Stimulated activated naive B cell treated with anti-CD40 and anti-IgM and Interleukin-4, amounts not matched to agents 10 μg/mL and 1 μg/mL and 100 μg/mL, for 72 hours (primary cell): ENCODE data around the gene PPP1R13L.

Experiments
- ATAC-seq, 2 donors: fragments of 150-1000 bp; cut with Tn5 transposase; replicated peaks; 2 replicates each; pipeline ENCODE4 v1.10.0; 2021; ENCODE audit warnings: moderate library complexity in 1 of 2
- DNase-seq: peaks from one replicate; pipeline ENCODE4 v3.0.0; 2021
- H3K27ac Mint-ChIP-seq: one replicate; pipeline ENCODE4 v1.8.0; 2022; ENCODE audit warnings: mild to moderate bottlenecking, mixed read lengths
- H3K27me3 Mint-ChIP-seq, 2 donors: one replicate each; pipeline ENCODE4 v1.8.0; 2022; ENCODE audit warnings: mixed read lengths in 2 of 2
- H3K36me3 Mint-ChIP-seq, 2 donors: one replicate each; pipeline ENCODE4 v1.8.0; 2022; ENCODE audit warnings: mixed read lengths in 2 of 2, mild to moderate bottlenecking in 1 of 2
- H3K4me1 Mint-ChIP-seq, 2 donors: one replicate each; pipeline ENCODE4 v1.8.0; 2022; ENCODE audit warnings: mixed read lengths in 2 of 2, mild to moderate bottlenecking in 1 of 2
- H3K4me3 Mint-ChIP-seq, 2 donors: one replicate each; pipeline ENCODE4 v1.8.0; 2022; ENCODE audit warnings: mild to moderate bottlenecking in 2 of 2, mixed read lengths in 2 of 2, moderate library complexity in 1 of 2
- H3K9me3 Mint-ChIP-seq, 2 donors: one replicate each; pipeline ENCODE4 v1.8.0; 2022; ENCODE audit warnings: mixed read lengths in 2 of 2, mild to moderate bottlenecking in 1 of 2

The PPP1R13L gene

DNA sequence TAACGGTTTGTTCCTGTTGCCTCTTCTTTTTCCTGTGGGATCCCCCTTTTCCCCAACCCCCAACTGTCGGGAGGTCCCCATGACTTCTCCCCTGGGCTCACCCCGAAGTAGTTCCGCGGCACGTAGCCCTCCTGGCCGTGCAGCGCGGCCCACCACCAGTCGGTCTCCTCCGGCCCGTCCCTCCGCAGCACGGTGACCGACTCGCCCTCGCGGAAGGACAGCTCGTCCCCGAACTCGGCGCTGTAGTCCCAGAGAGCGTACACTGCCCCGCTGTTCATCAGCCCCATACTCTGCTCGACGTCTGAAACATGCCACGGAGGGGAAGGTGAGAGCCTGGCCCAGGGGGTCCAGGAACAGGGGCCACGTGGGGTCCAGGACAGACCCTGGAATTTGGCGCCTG is 22.4 kb downstream of the PPP1R13L start:
- no peak overlapping the region for H3K27ac Mint-ChIP-seq
- H3K36me3 Mint-ChIP-seq, result no peaks in the 10 kb centered on the region
- H3K27me3 Mint-ChIP-seq, result peaks cover 15 to 36% of the 10 kb centered on the region in 2 donors
- DNase-seq (no peak), ATAC-seq (no peak)
- no peaks in the 10 kb centered on the region for H3K9me3 Mint-ChIP-seq
- no peak overlapping the region for H3K4me3 Mint-ChIP-seq
- peaks cover 3 to 16% of the 10 kb centered on the region in 2 donors for H3K4me1 Mint-ChIP-seq

DNA sequence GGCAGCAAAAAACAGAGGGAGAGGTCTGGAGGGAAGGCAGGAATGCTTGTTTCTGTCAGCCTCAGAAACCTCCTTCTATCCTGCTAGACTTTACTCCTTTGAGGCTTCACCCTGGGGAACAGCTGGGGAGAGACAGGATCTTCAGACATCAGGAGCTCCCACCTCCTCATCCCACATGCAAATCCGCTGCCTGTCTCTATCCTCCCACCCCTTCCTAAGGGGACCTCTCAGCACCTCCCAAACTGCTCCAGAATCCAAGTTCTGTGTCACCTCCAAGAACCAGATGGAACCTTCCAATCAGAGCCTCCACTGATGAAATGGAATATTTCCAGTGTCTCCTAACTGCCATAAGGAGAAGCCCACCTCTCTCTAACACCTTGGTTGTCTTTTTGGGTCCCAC is 24.8 kb downstream of the PPP1R13L start:
- Mint-ChIP-seq H3K4me3 (no peak overlapping the region), H3K27ac (no peak overlapping the region), H3K36me3 (no peaks in the 10 kb centered on the region), H3K4me1 (peaks cover 0 to 4% of the 10 kb centered on the region in 2 donors), H3K9me3 (no peaks in the 10 kb centered on the region), H3K27me3 (peaks cover 4 to 18% of the 10 kb centered on the region in 2 donors)
- no peak for ATAC-seq
- no peak for DNase-seq

DNA sequence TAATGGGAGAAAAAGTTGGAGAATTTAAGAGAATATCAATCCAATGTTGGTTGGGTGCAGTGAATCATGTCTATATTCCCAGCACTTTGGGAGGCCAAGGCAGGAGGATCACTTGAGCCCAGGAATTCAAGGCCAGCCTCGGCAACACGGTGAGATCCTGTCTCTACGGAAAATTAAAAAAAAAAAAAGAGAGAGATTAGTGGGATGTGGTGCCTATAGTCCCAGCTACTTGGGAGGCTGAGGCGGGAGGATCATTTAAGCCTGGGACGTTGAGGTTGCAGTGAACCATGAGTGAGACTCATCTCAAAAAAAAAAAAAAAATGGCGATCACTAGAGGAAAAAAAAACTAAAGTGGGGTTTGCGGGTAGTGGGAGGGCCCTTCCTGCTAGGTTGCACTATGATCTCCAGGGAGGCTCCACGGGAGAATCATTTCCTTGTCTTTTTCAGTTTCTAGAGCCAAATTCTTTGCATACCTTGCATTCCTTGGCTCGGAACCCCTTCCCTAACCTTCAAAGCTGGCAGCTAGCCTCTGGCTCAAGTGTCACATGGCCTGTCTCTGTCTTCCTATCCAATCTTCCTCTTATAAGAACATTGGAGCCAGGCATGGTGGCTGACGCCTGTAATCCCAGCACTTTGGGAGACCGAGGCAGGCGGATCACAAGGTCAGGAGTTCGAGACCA is 28.7 kb downstream of the PPP1R13L start:
- no peak for ATAC-seq
- DNase-seq, result no peak
- Mint-ChIP-seq H3K4me1 (no peaks in the 10 kb centered on the region), H3K27ac (no peak overlapping the region), H3K9me3 (no peaks in the 10 kb centered on the region), H3K27me3 (peaks cover 10 to 15% of the 10 kb centered on the region in 2 donors), H3K36me3 (no peaks in the 10 kb centered on the region), H3K4me3 (no peak overlapping the region)

DNA sequence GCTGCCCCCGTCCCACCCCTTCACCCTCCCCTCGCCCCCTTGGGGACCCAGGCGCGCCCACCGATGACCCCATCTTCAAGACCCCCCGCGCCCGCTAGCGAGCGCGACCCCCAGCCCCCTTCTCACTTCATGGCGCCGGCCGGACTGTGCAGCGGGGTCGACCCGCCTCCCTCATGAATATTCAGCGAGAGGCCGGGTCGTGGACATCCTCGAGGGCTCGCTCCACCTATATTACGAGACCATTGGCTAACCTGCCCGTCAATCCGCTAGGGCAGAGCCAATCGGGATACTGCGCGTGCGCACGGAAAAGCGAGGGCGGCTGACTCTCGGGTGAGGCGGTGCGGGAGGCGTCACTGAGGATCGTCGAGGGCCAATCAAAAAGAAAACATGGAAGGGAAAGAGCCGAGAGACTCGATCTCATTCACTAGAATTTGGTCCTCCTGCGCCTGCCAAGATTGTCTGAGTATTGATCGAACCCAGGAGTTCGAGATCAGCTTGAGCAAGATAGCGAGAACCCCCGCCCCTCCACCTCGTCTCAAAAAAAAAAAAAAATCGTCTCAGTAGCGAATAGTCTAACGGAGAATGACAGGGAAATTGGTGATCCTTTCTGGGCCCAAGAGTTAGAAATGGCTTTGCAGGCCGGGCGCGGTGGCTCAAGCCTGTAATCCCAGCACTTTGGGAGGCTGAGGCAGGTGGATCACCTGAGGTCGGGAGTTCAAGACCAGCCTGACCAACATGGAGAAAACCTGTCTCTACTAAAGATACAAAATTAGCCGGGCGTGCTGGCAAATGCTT is 34.3 kb downstream of the PPP1R13L start, which contains the start of gene ERCC2:
TSS of gene ERCC2 (minus strand) at position 164 of the 795 bp plus-strand sequence. CDS start at position 131, 33 bp downstream.
- Mint-ChIP-seq H3K4me1 (peaks cover 6 to 23% of the 10 kb centered on the region in 2 donors), H3K27me3 (peaks cover 10 to 15% of the 10 kb centered on the region in 2 donors), H3K27ac (peak within 1 kb of the TSS; percentile 99), H3K9me3 (no peaks in the 10 kb centered on the region), H3K4me3 (peak within 1 kb of the TSS; percentile 90), H3K36me3 (peaks cover 4 to 14% of the 10 kb centered on the region in 2 donors)
- peak; percentile 99 for ATAC-seq
- peak; percentile 100 for DNase-seq

DNA sequence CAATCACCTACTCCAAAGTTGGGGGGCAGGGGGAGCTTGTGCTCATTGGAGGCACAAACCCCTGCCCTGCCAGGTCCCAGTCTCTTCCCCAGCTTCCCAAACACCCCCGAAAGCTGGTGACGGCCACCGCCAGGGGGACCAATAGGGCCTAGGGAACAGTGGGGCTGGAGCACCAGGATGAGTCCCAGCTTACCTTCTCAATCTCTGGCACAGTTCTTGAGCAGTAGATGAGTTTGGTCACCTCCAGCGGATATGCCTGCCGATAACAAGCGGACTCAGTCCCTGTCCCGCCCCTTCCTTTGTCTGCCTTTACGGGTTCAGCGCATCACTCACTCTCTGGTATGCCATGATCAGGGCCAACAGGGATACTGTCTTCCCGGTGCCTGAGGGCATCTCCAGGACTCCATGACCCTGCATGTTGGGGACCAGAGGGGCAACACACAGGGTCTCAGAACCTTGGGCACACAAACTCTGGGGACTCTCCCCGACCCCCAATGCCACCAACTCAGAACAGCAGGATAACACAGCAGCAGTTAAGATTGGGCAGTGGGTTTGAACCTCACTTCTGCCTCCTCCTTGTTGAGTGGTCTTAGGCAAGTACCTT is 36.0 kb downstream of the PPP1R13L start:
- H3K4me3 Mint-ChIP-seq, result peak overlapping the region; percentile 19 to 51
- DNase-seq (no peak), ATAC-seq (no peak)
- no peaks in the 10 kb centered on the region for H3K9me3 Mint-ChIP-seq
- H3K27me3 Mint-ChIP-seq, result peaks cover 4 to 5% of the 10 kb centered on the region in 2 donors
- peaks cover 6 to 23% of the 10 kb centered on the region in 2 donors for H3K4me1 Mint-ChIP-seq
- peaks cover 11 to 25% of the 10 kb centered on the region in 2 donors for H3K36me3 Mint-ChIP-seq
- H3K27ac Mint-ChIP-seq, result no peak overlapping the region

DNA sequence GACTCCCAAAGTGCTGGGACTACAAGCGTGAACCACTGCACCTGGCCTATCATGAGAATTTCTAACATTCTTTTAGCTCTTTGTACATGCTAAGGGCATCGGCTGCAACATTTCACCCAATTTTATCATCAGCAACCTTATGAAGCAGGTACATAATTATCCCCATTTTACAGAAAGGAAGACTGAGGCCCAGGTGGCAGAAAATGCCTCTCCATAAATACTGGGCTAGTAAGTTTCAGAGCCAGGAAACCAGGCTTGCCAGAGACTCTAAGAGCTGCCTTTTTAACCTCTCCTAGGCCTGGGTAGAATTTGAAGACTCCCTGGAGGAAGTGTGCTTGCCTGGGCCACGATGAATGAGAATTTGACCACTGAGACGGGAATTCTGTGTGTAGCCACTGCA is 36.7 kb downstream of the PPP1R13L start:
- no peak for DNase-seq
- no peak for ATAC-seq
- H3K9me3 Mint-ChIP-seq, result no peaks in the 10 kb centered on the region
- H3K27ac Mint-ChIP-seq, result no peak overlapping the region
- peaks cover 13 to 28% of the 10 kb centered on the region in 2 donors for H3K36me3 Mint-ChIP-seq
- H3K27me3 Mint-ChIP-seq, result no peaks in the 10 kb centered on the region
- H3K4me1 Mint-ChIP-seq, result peaks cover 6 to 23% of the 10 kb centered on the region in 2 donors
- no peak overlapping the region for H3K4me3 Mint-ChIP-seq

DNA sequence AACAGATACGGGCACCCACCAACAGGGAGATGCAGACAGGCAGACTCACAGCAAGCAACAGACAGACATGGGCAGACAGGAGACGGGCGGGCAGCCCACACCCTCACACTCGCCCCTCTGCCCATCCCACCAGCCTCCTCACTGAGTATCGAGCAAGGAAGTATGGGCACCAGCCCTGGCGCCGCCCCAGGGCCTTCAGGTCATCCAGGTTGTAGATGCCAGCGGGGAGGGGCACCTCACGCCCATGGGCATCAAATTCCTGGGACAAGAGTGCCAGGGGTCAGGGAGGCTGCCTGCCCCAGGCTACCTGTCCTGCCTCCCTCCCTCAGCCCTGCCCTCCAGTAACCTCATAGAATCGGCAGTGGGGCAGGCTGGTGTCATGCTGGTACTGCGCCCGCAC is 40.2 kb downstream of the PPP1R13L start:
- DNase-seq (no peak), ATAC-seq (no peak)
- Mint-ChIP-seq H3K27ac (no peak overlapping the region), H3K4me3 (no peak overlapping the region), H3K4me1 (peaks cover 4 to 14% of the 10 kb centered on the region in 2 donors), H3K9me3 (no peaks in the 10 kb centered on the region), H3K27me3 (no peaks in the 10 kb centered on the region), H3K36me3 (peaks cover 26 to 51% of the 10 kb centered on the region in 2 donors)

DNA sequence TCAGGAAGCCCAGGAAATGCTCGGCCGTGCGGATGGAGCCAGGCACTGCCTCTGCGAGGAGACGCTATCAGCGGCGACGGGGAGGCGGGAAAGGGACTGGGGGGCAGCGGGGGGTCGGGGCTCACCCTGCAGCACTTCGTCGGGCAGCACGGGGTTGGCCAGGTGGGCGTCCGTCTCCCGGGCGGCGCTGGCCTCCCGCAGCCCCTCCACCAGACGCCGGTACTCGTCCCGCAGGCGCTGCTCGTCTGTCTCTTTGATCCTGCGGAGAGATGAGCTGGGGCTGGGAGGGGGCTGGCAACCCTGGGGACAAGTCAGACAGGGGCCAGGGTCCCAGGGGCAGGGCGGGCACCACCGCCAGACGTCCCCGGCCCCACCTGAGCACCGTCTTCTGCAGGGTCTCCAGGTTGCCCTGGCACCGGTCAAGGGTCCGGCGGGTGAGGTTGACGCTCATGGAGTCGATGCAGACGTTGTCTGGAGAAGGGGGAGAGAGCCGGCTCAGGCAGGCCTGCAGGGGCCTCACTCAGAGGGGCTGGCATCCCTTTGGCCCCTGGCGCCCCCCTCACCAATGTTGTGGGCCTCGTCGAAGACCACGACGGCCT is 40.9 kb downstream of the PPP1R13L start:
- DNase-seq (no peak), ATAC-seq (no peak)
- peaks cover 2 to 9% of the 10 kb centered on the region in 2 donors for H3K4me1 Mint-ChIP-seq
- peaks cover 33 to 57% of the 10 kb centered on the region in 2 donors for H3K36me3 Mint-ChIP-seq
- no peaks in the 10 kb centered on the region for H3K9me3 Mint-ChIP-seq
- no peak overlapping the region for H3K27ac Mint-ChIP-seq
- no peak overlapping the region for H3K4me3 Mint-ChIP-seq
- H3K27me3 Mint-ChIP-seq, result no peaks in the 10 kb centered on the region

DNA sequence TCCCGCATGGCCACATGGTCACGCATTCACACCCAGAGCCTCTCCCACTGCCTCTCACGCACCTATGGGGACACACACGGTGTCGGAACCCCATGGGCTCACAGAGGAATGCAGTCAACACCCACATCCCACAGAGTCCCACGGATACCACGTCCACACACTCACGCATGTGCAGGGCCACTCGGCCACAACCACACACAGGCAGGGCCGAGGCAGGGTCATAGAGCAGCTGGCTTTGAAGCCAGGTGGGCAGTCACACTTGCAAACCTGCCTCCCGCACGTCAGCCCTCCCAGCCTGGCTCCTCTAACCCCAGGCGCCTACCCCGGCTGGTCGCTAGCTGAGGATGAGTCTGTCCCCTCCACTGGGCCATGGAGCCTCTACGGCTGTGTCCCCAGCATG is 42.6 kb downstream of the PPP1R13L start:
- no peak for DNase-seq
- Mint-ChIP-seq H3K9me3 (no peaks in the 10 kb centered on the region), H3K27me3 (no peaks in the 10 kb centered on the region), H3K4me3 (no peak overlapping the region), H3K36me3 (peaks cover 37 to 64% of the 10 kb centered on the region in 2 donors), H3K4me1 (no peaks in the 10 kb centered on the region), H3K27ac (no peak overlapping the region)
- no peak for ATAC-seq

DNA sequence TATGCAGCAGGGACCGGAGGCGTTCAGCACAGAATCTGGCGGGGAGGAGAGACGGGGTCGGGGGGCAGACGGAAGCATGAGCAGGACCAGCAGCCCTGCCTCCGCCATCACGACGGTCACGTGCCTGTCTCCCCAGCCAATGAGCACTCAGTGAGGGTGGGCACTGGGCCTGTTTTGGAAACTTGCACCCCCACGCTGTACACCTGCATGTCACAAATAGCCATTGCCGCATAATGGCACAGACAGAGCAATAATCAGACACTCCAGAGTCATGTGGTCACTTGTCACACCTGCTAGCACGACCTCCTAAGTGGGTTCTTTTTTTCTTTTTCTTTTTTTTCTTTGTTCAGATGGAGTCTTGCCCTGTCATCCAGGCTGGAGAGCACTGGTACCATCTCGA is 43.3 kb downstream of the PPP1R13L start:
- DNase-seq, result no peak
- no peak for ATAC-seq
- H3K9me3 Mint-ChIP-seq, result no peaks in the 10 kb centered on the region
- no peak overlapping the region for H3K4me3 Mint-ChIP-seq
- peak overlapping the region; percentile 44 for H3K27ac Mint-ChIP-seq
- H3K4me1 Mint-ChIP-seq, result no peaks in the 10 kb centered on the region
- H3K36me3 Mint-ChIP-seq, result peaks cover 43 to 69% of the 10 kb centered on the region in 2 donors
- H3K27me3 Mint-ChIP-seq, result no peaks in the 10 kb centered on the region

DNA sequence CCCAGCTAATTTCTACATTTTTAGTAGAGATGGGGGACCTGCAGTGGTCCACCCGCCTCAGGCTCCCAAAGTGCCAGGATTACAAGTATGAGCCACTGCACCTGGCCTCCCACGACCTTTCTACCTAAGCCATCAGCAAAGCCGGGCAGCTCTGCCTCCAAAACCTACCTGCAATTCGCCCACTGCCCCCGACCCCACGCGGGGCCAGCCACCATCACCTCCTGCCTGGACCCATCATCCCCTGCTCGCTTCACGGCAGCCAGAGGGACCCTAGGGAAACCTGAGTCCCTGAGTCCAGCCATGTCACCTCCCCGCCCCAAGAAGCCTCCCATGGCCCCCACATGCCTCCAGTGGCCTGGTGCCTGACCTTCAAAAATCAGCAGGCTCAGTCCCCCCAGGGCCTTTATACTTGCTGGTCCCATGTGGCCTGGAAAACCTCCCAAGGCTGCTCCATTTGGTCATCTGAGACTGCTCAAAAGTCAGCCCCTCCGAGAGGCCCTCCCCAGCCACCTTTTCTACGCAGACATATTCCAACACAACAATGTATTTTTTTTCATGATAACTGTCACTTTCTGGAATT is 46.6 kb downstream of the PPP1R13L start:
- no peaks in the 10 kb centered on the region for H3K27me3 Mint-ChIP-seq
- ATAC-seq (no peak), DNase-seq (no peak)
- H3K4me1 Mint-ChIP-seq, result no peaks in the 10 kb centered on the region
- peaks cover 61 to 76% of the 10 kb centered on the region in 2 donors for H3K36me3 Mint-ChIP-seq
- no peak overlapping the region for H3K4me3 Mint-ChIP-seq
- H3K27ac Mint-ChIP-seq, result no peak overlapping the region
- H3K9me3 Mint-ChIP-seq, result no peaks in the 10 kb centered on the region

DNA sequence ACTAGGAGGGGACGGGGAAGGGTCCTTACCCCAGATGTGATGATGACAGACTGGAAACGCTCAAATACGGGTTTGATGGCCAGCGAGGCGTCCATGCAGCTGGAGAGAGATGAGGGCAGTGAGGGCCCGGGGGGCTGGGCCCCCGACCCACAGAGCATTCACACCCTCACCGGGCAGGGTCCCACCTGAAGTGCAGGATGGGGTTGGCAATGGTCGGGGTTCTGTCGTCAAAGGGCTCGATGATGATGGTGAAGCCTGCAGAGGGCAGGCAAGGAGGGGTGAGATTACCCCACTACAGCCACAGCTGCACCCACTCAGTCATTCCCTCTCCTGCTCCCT is 47.5 kb downstream of the PPP1R13L start:
- Mint-ChIP-seq H3K27ac (no peak overlapping the region), H3K4me3 (no peak overlapping the region), H3K4me1 (no peaks in the 10 kb centered on the region), H3K27me3 (no peaks in the 10 kb centered on the region), H3K36me3 (peaks cover 67 to 78% of the 10 kb centered on the region in 2 donors), H3K9me3 (no peaks in the 10 kb centered on the region)
- no peak for ATAC-seq
- DNase-seq, result no peak

DNA sequence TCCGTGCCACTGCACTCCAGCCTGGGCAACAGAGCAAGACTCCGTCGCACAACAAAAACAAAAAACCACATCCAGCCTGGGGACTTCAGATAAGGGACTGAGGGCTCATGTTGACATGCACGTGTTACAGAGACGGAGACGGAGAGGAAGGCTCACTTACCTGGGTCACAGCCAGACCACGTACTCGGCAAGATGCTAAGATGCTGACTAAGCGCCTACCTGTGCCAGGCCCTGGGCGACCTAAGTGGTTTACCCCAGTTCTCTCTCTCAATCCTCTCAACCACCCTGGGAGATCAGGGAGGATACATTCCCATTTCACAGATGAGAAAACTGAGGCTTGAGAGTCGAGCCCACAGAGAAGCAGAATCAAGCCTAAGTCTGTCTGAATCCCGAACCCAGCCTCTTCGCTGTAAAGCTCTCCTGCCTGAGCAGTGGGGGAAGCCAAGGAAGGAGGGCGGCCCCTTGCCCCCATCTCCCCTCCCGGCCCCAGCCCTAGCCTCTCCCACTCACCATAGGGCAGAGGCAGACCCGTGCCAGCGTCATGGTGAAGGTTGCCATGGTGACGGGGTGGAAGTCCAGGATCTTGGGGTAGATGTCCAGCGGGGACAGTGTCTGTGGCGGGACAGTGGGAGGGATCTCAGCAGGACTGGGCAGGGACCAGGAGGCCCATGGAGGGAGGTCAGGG is 48.0 kb downstream of the PPP1R13L start:
- Mint-ChIP-seq H3K9me3 (no peaks in the 10 kb centered on the region), H3K27me3 (no peaks in the 10 kb centered on the region), H3K4me1 (no peaks in the 10 kb centered on the region), H3K4me3 (no peak overlapping the region), H3K36me3 (peaks cover 62 to 74% of the 10 kb centered on the region in 2 donors), H3K27ac (no peak overlapping the region)
- no peak for ATAC-seq
- no peak for DNase-seq

DNA sequence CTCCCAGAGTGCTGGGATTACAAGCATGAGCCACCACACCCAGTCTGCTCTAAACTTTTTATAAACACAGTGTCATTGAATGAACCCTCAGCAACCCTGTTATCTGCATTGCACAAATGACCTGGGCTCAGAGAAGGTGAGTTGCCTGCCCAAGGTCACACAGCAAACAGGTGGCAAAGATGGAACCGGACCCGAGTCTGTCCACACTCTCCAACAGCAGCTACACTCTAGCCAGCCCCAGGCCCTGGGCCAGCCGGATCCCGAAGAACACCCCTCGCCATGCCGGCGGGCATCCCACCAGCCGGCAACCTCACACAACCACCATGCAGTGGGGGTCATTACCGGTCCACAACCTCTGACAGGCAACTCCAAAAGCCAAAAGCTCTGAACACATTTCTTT is 49.0 kb downstream of the PPP1R13L start:
- peaks cover 57 to 70% of the 10 kb centered on the region in 2 donors for H3K36me3 Mint-ChIP-seq
- H3K4me3 Mint-ChIP-seq, result no peak overlapping the region
- H3K4me1 Mint-ChIP-seq, result no peaks in the 10 kb centered on the region
- H3K27ac Mint-ChIP-seq, result no peak overlapping the region
- DNase-seq, result no peak
- H3K27me3 Mint-ChIP-seq, result no peaks in the 10 kb centered on the region
- H3K9me3 Mint-ChIP-seq, result no peaks in the 10 kb centered on the region
- ATAC-seq, result no peak
